Glutamatergic neuron (in vitro differentiated cells): Measurements from ENCODE around the gene MORF4L2. TPM values are rescaled to one million over a fixed set of nuclear protein-coding genes. Genes with fewer than 3 reads are reported as not detected.
A peak's percentile ranks its signal among the peaks of the same experiment; 100 is the strongest.

Experiments used
- DNase-seq: peaks from one replicate; pipeline ENCODE4 v3.0.0; 2022
- H3K27ac Mint-ChIP-seq: one replicate; pipeline ENCODE4 v1.8.0; 2020; ENCODE audit warnings: mild to moderate bottlenecking, mixed read lengths, inconsistent platforms; ENCODE audit not compliant: unreplicated experiment
- H3K27me3 Mint-ChIP-seq: one replicate; pipeline ENCODE4 v1.8.0; 2020; ENCODE audit warnings: mild to moderate bottlenecking, moderate library complexity, mixed read lengths, inconsistent platforms; ENCODE audit not compliant: unreplicated experiment
- H3K36me3 Mint-ChIP-seq: one replicate; pipeline ENCODE4 v1.8.0; 2020; ENCODE audit warnings: mild to moderate bottlenecking, mixed read lengths, inconsistent platforms; ENCODE audit not compliant: unreplicated experiment
- H3K4me1 Mint-ChIP-seq: one replicate; pipeline ENCODE4 v1.8.0; 2020; ENCODE audit warnings: mild to moderate bottlenecking, low read depth, mixed read lengths, inconsistent platforms; ENCODE audit not compliant: unreplicated experiment
- H3K4me3 Mint-ChIP-seq: one replicate; pipeline ENCODE4 v1.8.0; 2020; ENCODE audit warnings: mild to moderate bottlenecking, mixed read lengths, inconsistent platforms; ENCODE audit not compliant: unreplicated experiment
- H3K9me3 Mint-ChIP-seq: one replicate; pipeline ENCODE4 v1.8.0; 2020; ENCODE audit warnings: mild to moderate bottlenecking, moderate library complexity, mixed read lengths, inconsistent platforms; ENCODE audit not compliant: unreplicated experiment
- total RNA-seq: library from RNA; stranded (reverse); fragmentation: NEBNext Ultra II Directional; extraction: Animal tissue kit (Norgen Biotek cat#: 25700); gene quantifications from one replicate; pipeline ENCODE4 v1.2.1, GENCODE V29; 2021; ENCODE audit not compliant: unreplicated experiment
- TF ChIP-seq, protein P1 (sequence below): fragments of 200-600 bp; sonication (generic); IDR thresholded peaks from one replicate; pipeline ENCODE4 v1.5.0; 2021; ENCODE audit not compliant: partially characterized antibody, unreplicated experiment

The MORF4L2 gene
- total RNA-seq, 1 donor from 2014 or later: 409 TPM

DNA sequence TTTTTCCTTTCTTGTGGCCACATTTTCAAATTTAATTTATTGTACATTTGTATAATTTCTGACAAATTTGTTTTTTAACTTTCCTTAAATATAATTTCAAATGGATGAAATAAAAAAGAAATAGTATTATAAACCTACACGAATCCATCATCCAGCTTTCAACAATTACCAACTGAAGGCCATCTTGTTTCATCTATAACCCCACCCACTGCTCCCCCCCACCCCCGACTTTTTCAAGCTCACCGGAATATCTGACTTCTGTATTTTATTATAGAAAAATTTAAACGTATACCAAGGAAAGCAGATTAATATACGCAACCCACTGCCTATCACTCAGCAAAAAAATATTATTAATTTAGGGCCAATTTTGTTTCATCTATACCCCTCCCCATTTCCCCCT lies 1.1 kb downstream of the MORF4L2 start:
- no peaks in the 10 kb centered on the region for H3K4me1 Mint-ChIP-seq
- peak overlapping the region; percentile 90 for H3K4me3 Mint-ChIP-seq
- TF ChIP-seq, protein P1, sequence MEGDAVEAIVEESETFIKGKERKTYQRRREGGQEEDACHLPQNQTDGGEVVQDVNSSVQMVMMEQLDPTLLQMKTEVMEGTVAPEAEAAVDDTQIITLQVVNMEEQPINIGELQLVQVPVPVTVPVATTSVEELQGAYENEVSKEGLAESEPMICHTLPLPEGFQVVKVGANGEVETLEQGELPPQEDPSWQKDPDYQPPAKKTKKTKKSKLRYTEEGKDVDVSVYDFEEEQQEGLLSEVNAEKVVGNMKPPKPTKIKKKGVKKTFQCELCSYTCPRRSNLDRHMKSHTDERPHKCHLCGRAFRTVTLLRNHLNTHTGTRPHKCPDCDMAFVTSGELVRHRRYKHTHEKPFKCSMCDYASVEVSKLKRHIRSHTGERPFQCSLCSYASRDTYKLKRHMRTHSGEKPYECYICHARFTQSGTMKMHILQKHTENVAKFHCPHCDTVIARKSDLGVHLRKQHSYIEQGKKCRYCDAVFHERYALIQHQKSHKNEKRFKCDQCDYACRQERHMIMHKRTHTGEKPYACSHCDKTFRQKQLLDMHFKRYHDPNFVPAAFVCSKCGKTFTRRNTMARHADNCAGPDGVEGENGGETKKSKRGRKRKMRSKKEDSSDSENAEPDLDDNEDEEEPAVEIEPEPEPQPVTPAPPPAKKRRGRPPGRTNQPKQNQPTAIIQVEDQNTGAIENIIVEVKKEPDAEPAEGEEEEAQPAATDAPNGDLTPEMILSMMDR: no peak
- no peaks in the 10 kb centered on the region for H3K9me3 Mint-ChIP-seq
- no peak for DNase-seq
- peak overlapping the region; percentile 97 for H3K27ac Mint-ChIP-seq
- H3K36me3 Mint-ChIP-seq: no peaks in the 10 kb centered on the region
- H3K27me3 Mint-ChIP-seq: no peaks in the 10 kb centered on the region

DNA sequence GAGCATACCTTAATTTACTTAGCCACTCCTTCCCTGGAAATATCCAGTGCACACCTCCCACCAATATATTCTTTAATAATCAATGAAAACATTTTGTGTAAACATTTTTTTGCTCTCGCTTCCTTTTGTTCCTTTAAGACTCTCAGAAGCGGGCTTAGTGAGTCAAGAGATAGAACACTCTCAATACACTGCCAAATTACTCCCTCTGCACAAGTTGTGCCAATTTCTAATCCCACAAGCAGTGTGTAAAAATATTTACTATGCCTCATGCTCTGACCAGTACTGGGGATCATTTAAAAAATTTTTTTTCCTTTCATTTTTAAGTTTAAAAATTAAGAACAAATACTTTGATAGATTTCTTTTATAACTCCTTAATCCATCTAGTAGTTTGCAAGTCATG lies 5.1 kb downstream of the MORF4L2 start:
- Mint-ChIP-seq H3K4me1 (no peaks in the 10 kb centered on the region), H3K9me3 (no peaks in the 10 kb centered on the region), H3K4me3 (no peak overlapping the region), H3K27me3 (no peaks in the 10 kb centered on the region), H3K27ac (no peak overlapping the region), H3K36me3 (peaks cover 4% of the 10 kb centered on the region)
- DNase-seq: no peak
- TF ChIP-seq, protein P1: no peak

DNA sequence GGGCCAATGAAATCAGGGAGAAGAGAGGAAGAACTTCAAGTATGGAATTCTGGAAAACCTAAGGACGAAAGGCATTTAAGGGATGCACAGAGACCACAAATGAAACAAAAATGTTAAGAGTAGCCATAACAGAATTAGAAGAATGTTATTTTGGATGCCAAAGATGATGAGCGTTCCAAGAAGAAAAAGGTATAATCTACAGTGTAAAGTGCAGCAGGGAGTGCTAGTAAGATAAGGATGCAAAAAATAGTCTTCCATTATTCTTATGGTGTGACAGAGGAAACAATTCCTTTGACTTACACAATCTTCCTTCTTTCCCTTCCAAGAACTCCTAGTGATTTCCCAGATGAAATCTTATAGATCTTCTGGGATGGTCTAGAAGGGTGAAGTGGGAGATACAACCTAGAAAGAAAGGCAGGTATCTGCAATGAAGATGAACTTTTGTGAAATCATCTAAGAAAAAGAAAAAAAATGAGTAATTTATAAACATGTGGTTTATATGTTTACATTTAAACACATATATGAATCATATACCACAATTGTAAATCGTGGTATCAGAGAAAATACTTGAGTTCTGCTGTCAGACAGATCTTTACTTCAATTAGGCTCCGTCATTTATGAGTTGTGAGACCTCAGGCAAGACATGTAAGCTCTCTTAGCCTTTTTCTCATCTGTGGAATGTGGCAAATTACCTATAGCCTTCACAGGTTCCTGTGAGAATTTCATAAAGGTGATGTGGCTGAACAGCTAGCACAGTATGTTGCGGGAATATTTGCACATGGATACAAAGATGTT lies 8.1 kb downstream of the MORF4L2 start:
- H3K4me1 Mint-ChIP-seq: no peaks in the 10 kb centered on the region
- TF ChIP-seq, protein P1: no peak
- peaks cover 4% of the 10 kb centered on the region for H3K36me3 Mint-ChIP-seq
- no peaks in the 10 kb centered on the region for H3K27me3 Mint-ChIP-seq
- H3K27ac Mint-ChIP-seq: no peak overlapping the region
- no peak overlapping the region for H3K4me3 Mint-ChIP-seq
- DNase-seq: no peak
- H3K9me3 Mint-ChIP-seq: no peaks in the 10 kb centered on the region

DNA sequence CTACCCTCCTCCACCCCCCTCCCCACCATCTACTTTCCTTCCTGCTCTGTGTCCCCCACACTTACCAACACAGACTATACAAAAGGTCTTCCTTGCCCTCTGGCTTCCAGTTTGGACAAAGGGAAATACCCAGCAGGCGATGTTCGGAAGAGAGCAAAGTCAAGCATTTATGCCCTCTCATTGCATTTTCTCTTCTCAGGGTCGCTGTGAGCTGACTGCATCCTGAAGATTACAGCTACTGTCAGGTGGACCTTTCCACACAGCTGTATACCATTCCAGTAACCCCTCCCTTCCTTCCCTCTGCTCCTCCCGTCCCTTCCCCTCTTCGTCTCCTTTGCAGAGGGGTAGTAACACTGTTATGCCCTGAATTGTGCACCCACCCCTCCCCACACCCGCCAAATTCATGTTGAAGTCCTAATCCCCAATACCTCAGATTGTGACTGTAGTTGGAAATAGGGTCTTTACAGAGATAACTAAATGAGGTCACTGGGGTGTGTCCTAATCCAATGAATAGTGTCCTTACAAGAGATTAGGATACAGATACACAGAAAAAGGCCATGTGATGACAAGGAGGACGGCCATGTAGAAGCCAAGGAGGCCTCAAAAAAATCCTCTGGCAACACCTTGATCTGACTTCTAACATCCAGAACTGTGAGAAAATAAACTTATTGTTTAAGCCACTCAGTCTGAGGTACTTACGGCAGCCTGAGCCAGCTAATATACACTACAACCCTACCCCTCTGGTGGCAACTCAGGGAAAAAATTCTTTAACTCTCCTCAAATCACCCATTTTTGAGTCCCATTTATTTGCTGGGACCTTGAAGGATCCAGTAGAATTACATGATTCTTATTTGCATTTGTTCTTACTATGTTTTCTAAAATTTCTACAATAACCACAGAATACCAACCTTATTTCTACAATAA lies 11.7 kb downstream of the MORF4L2 start:
- Mint-ChIP-seq H3K27me3 (no peaks in the 10 kb centered on the region), H3K9me3 (no peaks in the 10 kb centered on the region), H3K27ac (no peak overlapping the region), H3K4me1 (no peaks in the 10 kb centered on the region), H3K4me3 (no peak overlapping the region), H3K36me3 (peaks cover 4% of the 10 kb centered on the region)
- DNase-seq: no peak
- TF ChIP-seq, protein P1: no peak
